ENCODE data around the gene SPECC1. TPM values are rescaled to one million over a fixed set of nuclear protein-coding genes. Genes with fewer than 3 reads are reported as not detected.

SPECC1 gene
- total RNA-seq, 1 experiment from 2014 or later, result 43.5 TPM

DNA sequence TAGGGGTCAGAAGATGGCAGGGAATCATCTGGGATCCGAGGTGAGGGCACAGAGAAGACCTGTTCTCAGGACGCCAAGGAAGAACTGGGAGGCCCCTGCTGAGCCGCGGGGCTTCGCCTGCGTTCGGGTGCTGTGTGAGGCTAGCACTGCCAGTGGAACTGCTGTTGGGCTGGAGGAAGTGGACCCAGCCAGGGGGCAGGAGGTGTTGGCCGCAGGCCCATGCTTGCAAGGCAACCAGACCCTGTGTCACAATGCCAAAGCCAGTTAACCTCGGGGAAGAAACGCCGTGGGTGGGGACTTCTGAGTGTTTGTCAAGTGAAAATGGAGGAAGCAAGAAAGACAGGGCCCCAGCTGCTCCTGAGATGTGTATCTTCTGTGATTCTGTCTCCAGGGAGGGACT is 272.7 kb downstream of the SPECC1 start:
- CTCF ChIA-PET, result no interaction called here

More for the DNA sequence above, 272.7 kb downstream of the SPECC1 start:
- no peaks in the 10 kb centered on the region for H3K79me2 ChIP-seq (ENCODE audit: insufficient read depth, low read length)
- no peak overlapping the region for H3K4me3 ChIP-seq (replicated peaks in 1 of 2; ENCODE audit: low read depth in 1 of 2, low read length in 2 of 2)
- RAD21 ChIA-PET (ENCODE audit: low non-redundant PET in 1 of 2, low total read pairs in 2 of 2, uncharacterized antibody in 2 of 2, unreplicated experiment in 2 of 2), result no interaction called here
- no peaks in the 10 kb centered on the region for H3K27me3 ChIP-seq (ENCODE audit: insufficient read depth, low read length)
- no peak overlapping the region for H3K9ac ChIP-seq (ENCODE audit: low read length)
- DNase-seq (ENCODE audit: low read depth, low spot score) (no peak), ATAC-seq (no peak)
- no peaks in the 10 kb centered on the region for H3K9me3 ChIP-seq (ENCODE audit: control insufficient read depth in 1 of 2, insufficient read depth in 1 of 2, low read depth in 1 of 2, low read length in 2 of 2)
- no TSS peak for BruUV-seq (replicated peaks)
- H3K4me1 ChIP-seq (ENCODE audit: control insufficient read depth in 1 of 2, insufficient read depth in 2 of 2, low read length in 2 of 2), result peaks cover 0 to 5% of the 10 kb centered on the region in 2 experiments; a peak in 1 of 4 replicates
- H3K4me2 ChIP-seq (ENCODE audit: low read length), result no peak overlapping the region
- no peak overlapping the region for H3K27ac ChIP-seq (ENCODE audit: low read depth, low read length)
- H4K20me1 ChIP-seq (ENCODE audit: insufficient read depth), result no peaks in the 10 kb centered on the region
- TF ChIP-seq CBX3 (IDR thresholded peaks at IDR 0.05; ENCODE audit: low read depth) (no peak), EZH2phosphoT487 (IDR thresholded peaks at IDR 0.05; ENCODE audit: borderline replicate concordance) (no peak), ZNF274 (IDR thresholded peaks at IDR 0.05; ENCODE audit: low read depth, low read length) (no peak), CEBPB (IDR thresholded peaks at IDR 0.05; ENCODE audit: low read depth) (no peak), ELF1 (IDR thresholded peaks at IDR 0.05; ENCODE audit: borderline replicate concordance, low read depth) (no peak), JUND (IDR thresholded peaks at IDR 0.05) (no peak), POLR2A (IDR thresholded peaks at IDR 0.05; ENCODE audit: borderline replicate concordance, extremely low read depth, insufficient read depth, insufficient read length) (no peak), SRF (IDR thresholded peaks at IDR 0.05; ENCODE audit: low read depth) (no peak), ZFX (IDR thresholded peaks at IDR 0.05) (no peak), YY1 (IDR thresholded peaks at IDR 0.05; ENCODE audit: extremely low read depth, insufficient replicate concordance, low read depth, low read length) (no peak), EZH2 (IDR thresholded peaks at IDR 0.05) (no peak), RAD21 (IDR thresholded peaks at IDR 0.05; ENCODE audit: low read depth) (no peak), SP1 (IDR thresholded peaks at IDR 0.05; ENCODE audit: low read depth) (no peak), SIN3A (IDR thresholded peaks at IDR 0.05; ENCODE audit: low read depth) (no peak)
- TF ChIP-seq, protein P1, sequence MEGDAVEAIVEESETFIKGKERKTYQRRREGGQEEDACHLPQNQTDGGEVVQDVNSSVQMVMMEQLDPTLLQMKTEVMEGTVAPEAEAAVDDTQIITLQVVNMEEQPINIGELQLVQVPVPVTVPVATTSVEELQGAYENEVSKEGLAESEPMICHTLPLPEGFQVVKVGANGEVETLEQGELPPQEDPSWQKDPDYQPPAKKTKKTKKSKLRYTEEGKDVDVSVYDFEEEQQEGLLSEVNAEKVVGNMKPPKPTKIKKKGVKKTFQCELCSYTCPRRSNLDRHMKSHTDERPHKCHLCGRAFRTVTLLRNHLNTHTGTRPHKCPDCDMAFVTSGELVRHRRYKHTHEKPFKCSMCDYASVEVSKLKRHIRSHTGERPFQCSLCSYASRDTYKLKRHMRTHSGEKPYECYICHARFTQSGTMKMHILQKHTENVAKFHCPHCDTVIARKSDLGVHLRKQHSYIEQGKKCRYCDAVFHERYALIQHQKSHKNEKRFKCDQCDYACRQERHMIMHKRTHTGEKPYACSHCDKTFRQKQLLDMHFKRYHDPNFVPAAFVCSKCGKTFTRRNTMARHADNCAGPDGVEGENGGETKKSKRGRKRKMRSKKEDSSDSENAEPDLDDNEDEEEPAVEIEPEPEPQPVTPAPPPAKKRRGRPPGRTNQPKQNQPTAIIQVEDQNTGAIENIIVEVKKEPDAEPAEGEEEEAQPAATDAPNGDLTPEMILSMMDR (IDR thresholded peaks at IDR 0.05 in 2 of 3, conservative IDR thresholded peaks at IDR 0.05 in 1 of 3; ENCODE audit: borderline replicate concordance in 1 of 3, insufficient read depth in 1 of 3, low read depth in 2 of 3, low read length in 2 of 3), result no peak
- TF ChIP-seq, protein P2, sequence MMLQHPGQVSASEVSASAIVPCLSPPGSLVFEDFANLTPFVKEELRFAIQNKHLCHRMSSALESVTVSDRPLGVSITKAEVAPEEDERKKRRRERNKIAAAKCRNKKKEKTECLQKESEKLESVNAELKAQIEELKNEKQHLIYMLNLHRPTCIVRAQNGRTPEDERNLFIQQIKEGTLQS (IDR thresholded peaks at IDR 0.05), result no peak
- TF ChIP-seq, protein P3, sequence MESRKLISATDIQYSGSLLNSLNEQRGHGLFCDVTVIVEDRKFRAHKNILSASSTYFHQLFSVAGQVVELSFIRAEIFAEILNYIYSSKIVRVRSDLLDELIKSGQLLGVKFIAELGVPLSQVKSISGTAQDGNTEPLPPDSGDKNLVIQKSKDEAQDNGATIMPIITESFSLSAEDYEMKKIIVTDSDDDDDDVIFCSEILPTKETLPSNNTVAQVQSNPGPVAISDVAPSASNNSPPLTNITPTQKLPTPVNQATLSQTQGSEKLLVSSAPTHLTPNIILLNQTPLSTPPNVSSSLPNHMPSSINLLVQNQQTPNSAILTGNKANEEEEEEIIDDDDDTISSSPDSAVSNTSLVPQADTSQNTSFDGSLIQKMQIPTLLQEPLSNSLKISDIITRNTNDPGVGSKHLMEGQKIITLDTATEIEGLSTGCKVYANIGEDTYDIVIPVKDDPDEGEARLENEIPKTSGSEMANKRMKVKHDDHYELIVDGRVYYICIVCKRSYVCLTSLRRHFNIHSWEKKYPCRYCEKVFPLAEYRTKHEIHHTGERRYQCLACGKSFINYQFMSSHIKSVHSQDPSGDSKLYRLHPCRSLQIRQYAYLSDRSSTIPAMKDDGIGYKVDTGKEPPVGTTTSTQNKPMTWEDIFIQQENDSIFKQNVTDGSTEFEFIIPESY (IDR thresholded peaks at IDR 0.05; ENCODE audit: extremely low read depth, insufficient replicate concordance, low read length), result no peak
- TF ChIP-seq, protein P4, sequence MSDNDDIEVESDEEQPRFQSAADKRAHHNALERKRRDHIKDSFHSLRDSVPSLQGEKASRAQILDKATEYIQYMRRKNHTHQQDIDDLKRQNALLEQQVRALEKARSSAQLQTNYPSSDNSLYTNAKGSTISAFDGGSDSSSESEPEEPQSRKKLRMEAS (IDR thresholded peaks at IDR 0.05), result no peak
- intact Hi-C loops (cut with micrococcal nuclease), result no loop called here
- no peaks in the 10 kb centered on the region for H3K36me3 ChIP-seq (ENCODE audit: control insufficient read depth in 1 of 2, insufficient read depth in 2 of 2, low read length in 2 of 2)
- H3K9me2 ChIP-seq (ENCODE audit: insufficient read depth), result no peaks in the 10 kb centered on the region
- no peak overlapping the region for H2AFZ ChIP-seq (ENCODE audit: low read depth, low read length, poor library complexity, severe bottlenecking)
- POLR2A ChIA-PET, result no interaction called here

Data from HCT116 (cell line).